Measurements from ENCODE around the gene EVL.

DNA sequence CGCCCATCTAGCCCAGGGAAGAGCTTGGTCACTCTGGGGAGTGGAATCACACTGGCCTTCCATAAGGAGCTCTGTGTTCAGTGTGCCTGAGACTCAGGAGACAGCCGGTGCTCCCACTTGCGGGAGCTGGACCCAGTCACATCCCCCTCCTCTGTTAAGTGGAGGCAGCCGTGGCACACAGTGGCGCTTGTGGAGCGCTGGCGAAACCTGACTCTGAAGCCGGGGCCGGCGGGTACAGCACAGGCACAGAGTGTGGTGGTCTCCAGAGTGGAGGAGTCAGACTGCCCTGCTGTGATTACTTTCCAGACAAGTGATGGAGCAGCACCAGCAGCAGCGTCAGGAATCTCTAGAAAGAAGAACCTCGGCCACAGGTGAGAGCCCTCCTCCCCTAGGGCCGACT lies 61.2 kb downstream of the EVL start:
- TF ChIP-seq POLR2AphosphoS5 (IDR thresholded peaks at IDR 0.05; ENCODE audit: low read depth, low read length): no peak
- no peak for TF ChIP-seq POLR2A (IDR thresholded peaks at IDR 0.05; ENCODE audit: low read depth, low read length)

Data from GM12891 (cell line).